Head of caudate nucleus (tissue), 42 donors: ENCODE data around the gene LEPR.
"Not testable (repeated sequence)": the region's sequence is repeated elsewhere in the genome, so short reads cannot be mapped to it uniquely, and the experiment has no call there.

Experiments used
- DNase-seq, 42 donors: peaks; one replicate each; pipeline versions ENCODE4 v3.0.0 to v3.0.0-alpha.2; 2020 to 2021; ENCODE audit warnings: mixed read lengths in 7 of 42
- intact Hi-C: fragments of 100-400 bp; cut with DNase I; formaldehyde crosslinking; loops from one replicate; pipeline ENCODE4 v1.15.0; 2022

Gene LEPR

GRCh38 chr1:65458730-65459396 lies 38.4 kb downstream of the LEPR start:
- DNase-seq: peak in 2 of 42 donors; percentile 13 to 47
- intact Hi-C loops: no loop called here

- intact Hi-C loops: no loop called here
- DNase-seq: peak in 6 of 42 donors; percentile 2 to 46 (median 26)
Observed at GRCh38 chr1:65459397-65459768, 38.9 kb downstream of the LEPR start.

- intact Hi-C loops, DNase-seq: not testable (repeated sequence)
Observed at GRCh38 chr1:65465837-65466236, 45.4 kb downstream of the LEPR start.

GRCh38 chr1:65467536-65467935 lies 47.1 kb downstream of the LEPR start:
- intact Hi-C loops: no loop called here
- no peak for DNase-seq

GRCh38 chr1:65469126-65469888 lies 48.8 kb downstream of the LEPR start:
- intact Hi-C loops: no loop called here
- DNase-seq: no peak

GRCh38 chr1:65469889-65470340 lies 49.4 kb downstream of the LEPR start:
- DNase-seq: peak in 3 of 42 donors; percentile 2 to 44 (median 4)
- intact Hi-C loops: no loop called here
